H1 (cell line): ENCODE data around the gene RNF43. TPM values are rescaled to one million over a fixed set of nuclear protein-coding genes. Genes with fewer than 3 reads are reported as not detected.
A peak's percentile ranks its signal among the peaks of the same experiment; 100 is the strongest.

Experiments
- CTCF ChIA-PET: fragments of 300-600 bp; sonication (Branson Sonifier 250); formaldehyde crosslinking; loops from one replicate; lab custom pipeline; 2021; ENCODE audit not compliant: partially characterized antibody; lab: Charles Lee
- POLR2A ChIA-PET: fragments of 300-600 bp; sonication (Branson Sonifier 250); formaldehyde crosslinking; loops from one replicate; lab custom pipeline; 2021; ENCODE audit warnings: inconsistent platforms; ENCODE audit not compliant: partially characterized antibody; lab: Charles Lee
- DNase-seq, 2 experiments: peaks; one replicate each; pipeline versions ENCODE4 v3.0.0 to v3.0.0-alpha.2; 2010 to 2022; ENCODE audit warnings: low spot score in 2 of 2, low read depth in 1 of 2, mixed read lengths in 1 of 2
- FAIRE-seq: peaks from 2 replicates; lab custom pipeline; 2011; peaks lifted over from hg19 to GRCh38; lab: Jason Lieb, UNC
- H2AFZ ChIP-seq: 2 replicates; pipeline ENCODE4 v1.8.1; 2012; ENCODE audit warnings: low read length, inconsistent platforms
- H2AK5ac ChIP-seq: 2 replicates; pipeline ENCODE4 v1.6.1; 2013; ENCODE audit warnings: low read depth, low read length
- H2BK120ac ChIP-seq: replicated peaks from 2 replicates; pipeline ENCODE3; 2013; ENCODE audit warnings: low read depth, low read length, inconsistent platforms
- H2BK12ac ChIP-seq: 2 replicates; pipeline ENCODE4 v1.6.1; 2013; ENCODE audit warnings: low read depth, low read length
- H2BK15ac ChIP-seq: 2 replicates; pipeline ENCODE4 v1.6.1; 2013; ENCODE audit warnings: low read length
- H2BK20ac ChIP-seq: 2 replicates; pipeline ENCODE4 v1.6.1; 2013; ENCODE audit warnings: low read length
- H2BK5ac ChIP-seq: 2 replicates; pipeline ENCODE4 v1.6.1; 2013; ENCODE audit warnings: low read depth, low read length
- H3K14ac ChIP-seq: 2 replicates; pipeline ENCODE4 v1.6.1; 2013; ENCODE audit warnings: inconsistent platforms; ENCODE audit not compliant: insufficient read length
- H3K18ac ChIP-seq: 2 replicates; pipeline ENCODE4 v1.6.1; 2013; ENCODE audit warnings: low read length; ENCODE audit errors: extremely low read depth
- H3K23ac ChIP-seq: 2 replicates; pipeline ENCODE4 v1.6.1; 2013; ENCODE audit warnings: inconsistent platforms; ENCODE audit not compliant: insufficient read length
- H3K23me2 ChIP-seq: 2 replicates; pipeline ENCODE4 v1.6.1; 2013; ENCODE audit warnings: low read depth, low read length
- H3K27ac ChIP-seq: 2 replicates; pipeline ENCODE4 v1.6.1; 2011; ENCODE audit warnings: low read depth, low read length, inconsistent platforms
- H3K27me3 ChIP-seq, 4 experiments: replicated peaks in 1 of 4; 1 replicate in 1 of 4; 2 replicates in 3 of 4; pipeline versions ENCODE4 v1.6.1 to v1.8.1; 2011 to 2013; ENCODE audit warnings: low read length in 3 of 4, mild to moderate bottlenecking in 3 of 4, inconsistent platforms in 2 of 4, mixed read lengths in 2 of 4, moderate library complexity in 1 of 4; ENCODE audit not compliant: control insufficient read depth in 3 of 4, insufficient read depth in 3 of 4; ENCODE audit errors: extremely low read depth in 1 of 4
- H3K36me3 ChIP-seq, 4 experiments: 2 replicates each; pipeline versions ENCODE4 v1.6.1 to v1.8.1; 2011 to 2013; ENCODE audit warnings: mild to moderate bottlenecking in 4 of 4, low read length in 3 of 4, moderate library complexity in 2 of 4, control low read depth in 1 of 4, inconsistent platforms in 1 of 4; ENCODE audit not compliant: insufficient read depth in 4 of 4, control insufficient read depth in 2 of 4
- H3K4ac ChIP-seq: replicated peaks from 2 replicates; pipeline ENCODE3; 2013; ENCODE audit warnings: low read length, low read depth, mixed read lengths, inconsistent platforms; ENCODE audit not compliant: insufficient read length
- H3K4me1 ChIP-seq, 4 experiments: replicated peaks in 1 of 4; 1 replicate in 1 of 4; 2 replicates in 3 of 4; pipeline versions ENCODE4 v1.6.1 to v1.8.1; 2011 to 2013; ENCODE audit warnings: low read length in 3 of 4, inconsistent platforms in 2 of 4, mixed read lengths in 1 of 4; ENCODE audit not compliant: insufficient read depth in 4 of 4, control insufficient read depth in 3 of 4
- H3K4me2 ChIP-seq, 2 experiments: 2 replicates each; pipeline versions ENCODE4 v1.6.1 to v1.8.1; 2011 to 2013; ENCODE audit warnings: low read depth in 2 of 2, low read length in 2 of 2, control low read depth in 1 of 2, inconsistent platforms in 1 of 2, mild to moderate bottlenecking in 1 of 2; ENCODE audit not compliant: insufficient read depth in 1 of 2
- H3K4me3 ChIP-seq, 4 experiments: fragments of 200-600, 300-600 bp in 1 of 4; sonication (generic), shearing (Covaris generic), sonication (Bioruptor Twin) in 1 of 4; 2 replicates each; pipeline versions ENCODE4 v1.5.1 to v1.8.1; 2011 to 2016; ENCODE audit warnings: low read length in 4 of 4, low read depth in 3 of 4, control low read depth in 2 of 4, inconsistent platforms in 2 of 4, mild to moderate bottlenecking in 2 of 4, mixed read lengths in 1 of 4, moderate library complexity in 1 of 4; ENCODE audit not compliant: insufficient read depth in 2 of 4; ENCODE audit errors: extremely low read depth in 1 of 4
- H3K56ac ChIP-seq: replicated peaks from 2 replicates; pipeline ENCODE3; 2013; ENCODE audit warnings: low read depth, mild to moderate bottlenecking, mixed read lengths, low read length, inconsistent platforms; ENCODE audit not compliant: insufficient read length
- H3K79me1 ChIP-seq: 2 replicates; pipeline ENCODE4 v1.6.1; 2013; ENCODE audit warnings: low read depth, low read length, control low read depth
- H3K79me2 ChIP-seq, 2 experiments: 2 replicates each; pipeline versions ENCODE4 v1.6.1 to v1.8.1; 2012 to 2013; ENCODE audit warnings: low read length in 2 of 2, mild to moderate bottlenecking in 2 of 2, inconsistent platforms in 1 of 2; ENCODE audit not compliant: insufficient read depth in 2 of 2, control insufficient read depth in 1 of 2
- H3K9ac ChIP-seq, 4 experiments: replicated peaks in 1 of 4; 1 replicate in 1 of 4; 2 replicates in 3 of 4; pipeline versions ENCODE4 v1.6.1 to v1.8.1; 2011 to 2013; ENCODE audit warnings: low read depth in 3 of 4, low read length in 3 of 4, control low read depth in 2 of 4, mild to moderate bottlenecking in 2 of 4, moderate library complexity in 2 of 4, inconsistent platforms in 1 of 4; ENCODE audit errors: extremely low read depth in 1 of 4
- H3K9me3 ChIP-seq, 2 experiments: 2 replicates each; pipeline versions ENCODE4 v1.6.1 to v1.8.1; 2012 to 2013; ENCODE audit warnings: mild to moderate bottlenecking in 2 of 2, moderate library complexity in 2 of 2, control low read depth in 1 of 2, inconsistent platforms in 1 of 2, low read depth in 1 of 2, low read length in 1 of 2, mixed read lengths in 1 of 2; ENCODE audit not compliant: insufficient read depth in 2 of 2
- H4K20me1 ChIP-seq, 2 experiments: replicated peaks in 1 of 2; 2 replicates each; pipeline versions ENCODE3 to v1.8.1; 2011 to 2013; ENCODE audit warnings: inconsistent platforms in 2 of 2, low read length in 2 of 2, mild to moderate bottlenecking in 1 of 2; ENCODE audit not compliant: insufficient read depth in 2 of 2, control insufficient read depth in 1 of 2
- H4K5ac ChIP-seq: 2 replicates; pipeline ENCODE4 v1.6.1; 2013; ENCODE audit warnings: low read length, low read depth, mixed read lengths, inconsistent platforms; ENCODE audit not compliant: insufficient read length
- H4K8ac ChIP-seq: 2 replicates; pipeline ENCODE4 v1.8.0; 2013; ENCODE audit warnings: mild to moderate bottlenecking, moderate library complexity, low read length, inconsistent platforms; ENCODE audit not compliant: insufficient read depth; ENCODE audit errors: extremely low read depth
- H4K91ac ChIP-seq: replicated peaks from 2 replicates; pipeline ENCODE3; 2013; ENCODE audit warnings: low read length, mixed read lengths, inconsistent platforms; ENCODE audit not compliant: insufficient read length
- EP300 ChIP-seq, 2 experiments: IDR thresholded peaks; 1 replicate in 1 of 2; 2 replicates in 1 of 2; pipeline ENCODE4 v1.6.1; 2011 to 2012; ENCODE audit warnings: low read depth in 2 of 2, low read length in 2 of 2, mild to moderate bottlenecking in 2 of 2, borderline replicate concordance in 1 of 2, inconsistent platforms in 1 of 2, moderate library complexity in 1 of 2
- KDM1A ChIP-seq: fragments of 200-600, 300-600 bp; sonication (generic); IDR thresholded peaks from 2 replicates; pipeline ENCODE4 v1.7.1; 2016; ENCODE audit warnings: mild to moderate bottlenecking, low read length, borderline replicate concordance
- MAX ChIP-seq: IDR thresholded peaks from 2 replicates; pipeline ENCODE4 v1.6.1; 2012; ENCODE audit warnings: inconsistent platforms
- NRF1 ChIP-seq: IDR thresholded peaks from 2 replicates; pipeline ENCODE4 v1.6.1; 2011; ENCODE audit warnings: mild to moderate bottlenecking, low read depth, low read length, improper control_type of control experiment
- POLR2AphosphoS5 ChIP-seq: IDR thresholded peaks from 2 replicates; pipeline ENCODE4 v1.6.1; 2011; ENCODE audit warnings: low read depth, low read length
- RFX5 ChIP-seq: IDR thresholded peaks from 2 replicates; pipeline ENCODE4 v1.6.1; 2011; ENCODE audit warnings: low read depth, low read length, improper control_type of control experiment, borderline replicate concordance
- SAP30 ChIP-seq: fragments of 300-600 bp; sonication (generic); IDR thresholded peaks from 2 replicates; pipeline ENCODE4 v1.7.1; 2012; ENCODE audit warnings: low read length, moderate library complexity, mild to moderate bottlenecking, inconsistent platforms; ENCODE audit not compliant: insufficient read depth, insufficient replicate concordance
- SP1 ChIP-seq: IDR thresholded peaks from 2 replicates; pipeline ENCODE4 v1.6.1; 2011; ENCODE audit warnings: low read depth, low read length
- SP4 ChIP-seq: IDR thresholded peaks from 2 replicates; pipeline ENCODE4 v1.6.1; 2012; ENCODE audit warnings: low read length, inconsistent platforms
- whole genome bisulfite sequencing, 2 experiments: shearing (Covaris generic) in 1 of 2; methylation state at CpG; one replicate each; pipeline versions ENCODE4 v1.1.6 to v1.1.7; 2013 to 2015; ENCODE audit warnings: low lambda C conversion rate in 2 of 2, mixed read lengths in 2 of 2, inconsistent platforms in 1 of 2, low coverage in 1 of 2, missing lambda C conversion rate in 1 of 2; ENCODE audit not compliant: insufficient replicate concordance in 2 of 2, insufficient coverage in 1 of 2, insufficient read length in 1 of 2; ENCODE audit errors: extremely low coverage in 1 of 2, missing lambda C conversion rate in 1 of 2; 5-methylcytosine and 5-hydroxymethylcytosine counted together
- polyA plus RNA-seq, 7 experiments: library from polyadenylated mRNA; depleted of rRNA in 3 of 7; stranded (reverse) in 5 of 7; unstranded in 2 of 7; fragments of >200 nt in 5 of 7; fragments of 200-250 nt in 2 of 7; gene quantifications; 1 replicate in 5 of 7; 2 replicates in 1 of 7; 4 replicates in 1 of 7; pipeline versions ENCODE4 v1.2.1 to v1.2.3, GENCODE V29; 2011 to 2013; ENCODE audit warnings: missing spikeins in 2 of 7, mixed read lengths in 2 of 7
- total RNA-seq: library from RNA; stranded (reverse); fragmentation: NEBNext Ultra II Directional; extraction: Animal tissue kit (Norgen Biotek cat#: 25700); gene quantifications from 2 replicates; pipeline ENCODE4 v1.2.1, GENCODE V29; 2021

RNF43 gene
- total and polyA plus RNA-seq, 2 of the 8 experiments (the other 6 are each of a cell fraction or from before 2014, with no cell fraction given): 0.89 to 1.5 TPM

GRCh38 chr17:58383892-58384462 is 33.4 kb downstream of the RNF43 start:
- Histone ChIP-seq H3K79me2 (no peaks in the 10 kb centered on the region), H2BK120ac (no peak overlapping the region), H3K4ac (no peak overlapping the region), H3K23me2 (no peaks in the 10 kb centered on the region), H2AFZ (no peak overlapping the region), H2BK20ac (no peak overlapping the region), H3K56ac (no peak overlapping the region), H2AK5ac (no peak overlapping the region), H3K4me1 (peaks cover 3 to 9% (median 6%) of the 10 kb centered on the region in 4 experiments; a peak in 6 of 7 replicates), H3K18ac (no peak overlapping the region), H3K4me2 (no peak overlapping the region), H2BK5ac (no peak overlapping the region), H3K4me3 (no peak overlapping the region), H3K14ac (no peak overlapping the region), H3K27me3 (no peaks in the 10 kb centered on the region), H2BK12ac (no peak overlapping the region), H4K5ac (no peak overlapping the region), H3K23ac (no peak overlapping the region), H4K91ac (no peak overlapping the region), H3K36me3 (no peaks in the 10 kb centered on the region), H3K9me3 (no peaks in the 10 kb centered on the region), H3K27ac (no peak overlapping the region), H4K20me1 (no peaks in the 10 kb centered on the region), H4K8ac (no peak overlapping the region), H3K9ac (no peak overlapping the region), H2BK15ac (no peak overlapping the region), H3K79me1 (no peaks in the 10 kb centered on the region)
- WGBS, 2 experiments: 86% methylated on average over 4 of the region's 4 CpGs; no CpG with 5 or more reads in 1 of the 2 experiments
- ChIA-PET CTCF (interaction anchor here (0.6 to 1.3 kb wide), 4 partner anchors 9 to 31 kb away, joined by 3 read pairs; no protein-coding TSS in a partner anchor), POLR2A (interaction anchor here (1.0 to 2.5 kb wide), 3 partner anchors 11 to 34 kb away, joined by 3 to 5 read pairs (median 3); no protein-coding TSS in a partner anchor)
- DNase-seq (peak in 1 of 2 experiments; percentile 32), FAIRE-seq (no peak)
- TF ChIP-seq SP1 (no peak), EP300 (IDR thresholded peaks at IDR 0.05; ENCODE audit: borderline replicate concordance in 1 of 2, low read depth in 2 of 2, low read length in 2 of 2) (no peak), SAP30 (no peak), MAX (no peak), SP4 (no peak), NRF1 (no peak), RFX5 (no peak), KDM1A (no peak), POLR2AphosphoS5 (no peak)
